ENCODE results near the gene LIPT2.
A peak's percentile ranks its signal among the peaks of the same experiment; 100 is the strongest.

Gene LIPT2

DNA sequence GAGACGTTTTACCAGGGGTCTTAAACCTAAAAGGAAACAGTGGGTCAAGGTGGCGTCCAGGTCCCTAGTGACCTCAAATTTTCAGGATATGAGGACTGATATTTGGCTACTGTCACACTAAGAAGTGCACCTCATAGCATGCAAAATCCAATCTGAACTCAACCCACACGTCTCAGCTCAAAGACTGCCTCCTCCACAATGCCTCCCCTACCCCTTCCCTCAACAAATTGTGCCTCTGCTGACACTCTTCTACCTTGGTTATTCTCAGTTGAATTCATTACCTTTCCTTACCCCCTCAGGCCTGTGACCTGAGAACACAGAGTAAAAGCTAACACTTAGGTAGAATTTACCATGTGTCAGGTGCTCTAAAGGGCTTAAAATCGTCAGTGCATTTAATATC, 12.4 kb upstream of the LIPT2 start:
- H3K27ac ChIP-seq (ENCODE audit: insufficient read depth, low read length, poor library complexity, severe bottlenecking) = no peak overlapping the region
- no peak for DNase-seq

DNA sequence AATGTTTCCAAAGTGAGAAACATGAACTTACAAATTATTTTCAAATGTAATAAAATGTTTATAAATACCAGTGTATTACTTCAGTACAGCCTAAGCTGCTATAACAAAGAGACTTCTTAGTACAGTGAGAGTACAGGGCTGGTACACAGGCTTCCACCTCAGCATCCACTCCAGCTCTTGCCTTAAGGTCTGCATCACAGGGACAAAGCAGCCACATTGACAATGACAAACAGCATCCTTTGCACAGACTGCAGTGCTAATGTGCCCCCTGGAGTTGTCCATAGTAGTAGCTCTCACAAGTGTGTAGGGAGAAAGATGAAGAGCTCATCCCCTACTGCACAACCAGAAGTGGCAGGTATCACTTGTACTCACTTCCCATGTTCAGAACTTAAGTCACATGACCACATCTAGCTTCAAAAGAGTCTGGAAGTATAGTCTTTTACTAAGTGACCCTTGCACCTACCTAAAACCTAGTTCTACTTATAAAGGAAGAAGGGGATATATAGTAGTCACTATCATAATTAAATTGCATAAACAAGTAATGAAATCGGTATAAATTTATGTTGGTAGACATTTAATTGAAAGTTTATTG, 10.7 kb upstream of the LIPT2 start:
- DNase-seq = no peak
- no peaks in the 10 kb centered on the region for H3K27me3 ChIP-seq (replicated peaks; ENCODE audit: control insufficient read depth, insufficient read depth, low read length, poor library complexity, severe bottlenecking)
- no peaks in the 10 kb centered on the region for H3K4me1 ChIP-seq (ENCODE audit: control insufficient read depth, insufficient read depth, low read length, poor library complexity, severe bottlenecking)
- no peak overlapping the region for H3K4me3 ChIP-seq (ENCODE audit: insufficient read depth, low read depth, low read length, poor library complexity, severe bottlenecking)
- no peaks in the 10 kb centered on the region for H3K36me3 ChIP-seq (ENCODE audit: control insufficient read depth, insufficient read depth, low read length)
- peaks cover 5% of the 10 kb centered on the region for H3K9me3 ChIP-seq (ENCODE audit: control insufficient read depth, low read length)
- no peak overlapping the region for H3K27ac ChIP-seq (ENCODE audit: insufficient read depth, low read length, poor library complexity, severe bottlenecking)

More for the DNA sequence above, 12.4 kb upstream of the LIPT2 start:
- Histone ChIP-seq H3K4me1 (ENCODE audit: control insufficient read depth, insufficient read depth, low read length, poor library complexity, severe bottlenecking) (no peaks in the 10 kb centered on the region), H3K4me3 (ENCODE audit: insufficient read depth, low read depth, low read length, poor library complexity, severe bottlenecking) (no peak overlapping the region), H3K9me3 (ENCODE audit: control insufficient read depth, low read length) (peaks cover 5% of the 10 kb centered on the region), H3K27me3 (replicated peaks; ENCODE audit: control insufficient read depth, insufficient read depth, low read length, poor library complexity, severe bottlenecking) (no peaks in the 10 kb centered on the region), H3K36me3 (ENCODE audit: control insufficient read depth, insufficient read depth, low read length) (no peaks in the 10 kb centered on the region)

DNA sequence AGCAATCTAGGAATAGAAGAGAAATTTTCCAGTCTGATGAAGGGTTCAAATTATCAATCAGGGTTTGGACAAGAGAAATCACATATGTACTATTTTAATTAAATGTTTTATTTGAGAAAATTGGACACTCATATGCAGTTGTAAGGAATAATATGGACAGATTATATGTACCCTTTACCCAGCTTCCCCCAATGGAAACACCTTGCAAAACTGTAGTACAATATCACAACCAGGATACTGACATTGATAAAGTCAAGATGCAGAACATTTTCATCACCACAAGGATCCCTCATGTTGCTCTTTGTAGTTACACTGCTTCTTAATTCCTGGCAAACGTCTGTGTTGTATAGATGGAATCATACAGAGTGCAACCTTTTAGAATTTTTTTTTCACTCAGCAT, 1.4 kb upstream of the LIPT2 start:
- peaks cover 6% of the 10 kb centered on the region for H3K4me1 ChIP-seq (ENCODE audit: control insufficient read depth, insufficient read depth, low read length, poor library complexity, severe bottlenecking)
- H3K27ac ChIP-seq (ENCODE audit: insufficient read depth, low read length, poor library complexity, severe bottlenecking) = no peak overlapping the region
- no peaks in the 10 kb centered on the region for H3K27me3 ChIP-seq (replicated peaks; ENCODE audit: control insufficient read depth, insufficient read depth, low read length, poor library complexity, severe bottlenecking)
- no peaks in the 10 kb centered on the region for H3K36me3 ChIP-seq (ENCODE audit: control insufficient read depth, insufficient read depth, low read length)
- no peak overlapping the region for H3K4me3 ChIP-seq (ENCODE audit: insufficient read depth, low read depth, low read length, poor library complexity, severe bottlenecking)
- no peaks in the 10 kb centered on the region for H3K9me3 ChIP-seq (ENCODE audit: control insufficient read depth, low read length)
- DNase-seq = no peak

DNA sequence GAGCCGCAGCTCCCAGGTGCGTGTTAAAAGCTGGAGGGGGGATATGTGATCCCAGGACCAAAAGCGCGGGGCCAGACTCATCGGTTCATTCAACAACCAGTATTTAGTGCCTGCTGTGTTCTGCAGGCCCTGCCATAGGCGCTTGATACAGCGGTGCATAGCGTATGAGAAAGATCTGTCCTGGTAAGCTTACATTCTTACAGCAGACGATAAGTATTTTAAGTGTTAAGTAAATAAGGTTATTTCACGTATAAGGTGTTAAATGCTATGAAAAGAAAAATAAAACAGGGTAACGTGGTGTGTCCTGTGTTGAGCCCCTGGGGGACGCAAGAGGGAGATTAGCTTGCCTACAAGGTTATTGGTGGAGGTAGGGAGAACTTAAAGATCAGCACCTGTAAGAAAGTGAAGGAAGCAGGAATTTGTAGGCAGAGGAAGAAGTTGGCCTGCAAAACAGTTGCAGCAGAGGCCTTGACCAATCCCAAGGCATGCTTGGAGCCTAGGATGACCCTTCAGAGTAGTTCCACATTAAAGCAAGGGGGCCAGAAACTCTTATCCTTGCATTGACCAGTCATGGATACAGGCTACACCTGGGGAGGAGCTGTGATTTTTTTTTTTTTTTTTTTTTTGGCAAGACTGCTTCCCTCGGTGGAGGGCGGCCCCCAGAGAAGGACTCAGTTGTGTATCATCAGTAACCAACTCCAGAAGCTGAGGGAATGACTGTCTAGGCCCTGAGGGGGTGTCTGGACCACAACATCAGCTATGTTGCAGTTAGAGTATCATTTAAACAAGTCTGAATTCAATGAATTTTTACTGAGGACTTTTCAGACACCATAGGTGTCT, 487 bp upstream of the LIPT2 start:
- no peaks in the 10 kb centered on the region for H3K36me3 ChIP-seq (ENCODE audit: control insufficient read depth, insufficient read depth, low read length)
- H3K27ac ChIP-seq (ENCODE audit: insufficient read depth, low read length, poor library complexity, severe bottlenecking) = peak overlapping the region; percentile 92
- H3K4me3 ChIP-seq (ENCODE audit: insufficient read depth, low read depth, low read length, poor library complexity, severe bottlenecking) = peak overlapping the region; percentile 84
- no peak for DNase-seq
- H3K9me3 ChIP-seq (ENCODE audit: control insufficient read depth, low read length) = no peaks in the 10 kb centered on the region
- H3K4me1 ChIP-seq (ENCODE audit: control insufficient read depth, insufficient read depth, low read length, poor library complexity, severe bottlenecking) = peaks cover 6% of the 10 kb centered on the region
- no peaks in the 10 kb centered on the region for H3K27me3 ChIP-seq (replicated peaks; ENCODE audit: control insufficient read depth, insufficient read depth, low read length, poor library complexity, severe bottlenecking)

DNA sequence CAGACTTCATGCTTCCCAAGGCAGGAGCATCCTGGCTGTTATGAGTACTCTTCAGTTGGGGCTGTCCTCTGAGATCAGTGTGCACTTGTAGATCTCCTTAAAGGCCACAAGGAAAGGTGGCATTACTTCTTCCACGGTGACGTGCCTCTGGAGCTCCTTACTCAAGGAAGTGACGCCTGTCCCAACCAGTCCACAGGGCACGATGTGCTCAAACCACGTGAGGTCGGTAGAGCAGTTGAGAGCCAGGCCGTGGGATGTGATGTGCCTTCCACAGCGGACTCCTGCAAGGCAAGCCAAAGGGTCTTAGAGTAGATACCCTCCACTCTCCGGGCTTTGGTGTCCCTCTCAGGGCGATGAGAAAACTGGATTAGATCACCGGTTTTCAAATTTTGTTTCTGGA, 1.4 kb downstream of the LIPT2 start:
- Histone ChIP-seq H3K27ac (ENCODE audit: insufficient read depth, low read length, poor library complexity, severe bottlenecking) (no peak overlapping the region), H3K4me3 (ENCODE audit: insufficient read depth, low read depth, low read length, poor library complexity, severe bottlenecking) (no peak overlapping the region)
- DNase-seq = no peak

DNA sequence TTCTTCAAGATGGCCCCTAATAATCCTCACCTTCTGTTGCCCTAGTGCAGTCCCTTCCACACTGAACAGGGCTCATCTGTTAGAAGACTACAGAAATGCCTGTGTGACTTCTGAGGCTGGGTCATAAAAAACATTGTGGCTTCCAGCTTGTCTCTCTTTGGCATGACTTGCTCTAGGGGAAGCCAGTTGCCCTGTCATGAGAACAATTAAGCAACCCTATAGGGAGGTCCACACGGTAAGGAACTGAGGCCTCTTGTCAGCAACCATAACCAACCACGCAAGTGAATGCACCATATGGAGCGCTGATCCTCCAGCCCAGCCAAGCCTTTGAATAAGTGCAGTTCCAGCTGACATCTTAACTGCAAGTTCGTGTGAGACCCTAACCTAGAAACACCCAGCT, 2.6 kb downstream of the LIPT2 start:
- H3K27me3 ChIP-seq (replicated peaks; ENCODE audit: control insufficient read depth, insufficient read depth, low read length, poor library complexity, severe bottlenecking) = no peaks in the 10 kb centered on the region
- H3K36me3 ChIP-seq (ENCODE audit: control insufficient read depth, insufficient read depth, low read length) = no peaks in the 10 kb centered on the region
- H3K9me3 ChIP-seq (ENCODE audit: control insufficient read depth, low read length) = no peaks in the 10 kb centered on the region
- DNase-seq = no peak
- H3K27ac ChIP-seq (ENCODE audit: insufficient read depth, low read length, poor library complexity, severe bottlenecking) = no peak overlapping the region
- H3K4me1 ChIP-seq (ENCODE audit: control insufficient read depth, insufficient read depth, low read length, poor library complexity, severe bottlenecking) = peaks cover 6% of the 10 kb centered on the region
- no peak overlapping the region for H3K4me3 ChIP-seq (ENCODE audit: insufficient read depth, low read depth, low read length, poor library complexity, severe bottlenecking)

More for the DNA sequence above, 1.4 kb downstream of the LIPT2 start:
- Histone ChIP-seq H3K9me3 (ENCODE audit: control insufficient read depth, low read length) (no peaks in the 10 kb centered on the region), H3K27me3 (replicated peaks; ENCODE audit: control insufficient read depth, insufficient read depth, low read length, poor library complexity, severe bottlenecking) (no peaks in the 10 kb centered on the region), H3K36me3 (ENCODE audit: control insufficient read depth, insufficient read depth, low read length) (no peaks in the 10 kb centered on the region), H3K4me1 (ENCODE audit: control insufficient read depth, insufficient read depth, low read length, poor library complexity, severe bottlenecking) (peaks cover 6% of the 10 kb centered on the region)

DNA sequence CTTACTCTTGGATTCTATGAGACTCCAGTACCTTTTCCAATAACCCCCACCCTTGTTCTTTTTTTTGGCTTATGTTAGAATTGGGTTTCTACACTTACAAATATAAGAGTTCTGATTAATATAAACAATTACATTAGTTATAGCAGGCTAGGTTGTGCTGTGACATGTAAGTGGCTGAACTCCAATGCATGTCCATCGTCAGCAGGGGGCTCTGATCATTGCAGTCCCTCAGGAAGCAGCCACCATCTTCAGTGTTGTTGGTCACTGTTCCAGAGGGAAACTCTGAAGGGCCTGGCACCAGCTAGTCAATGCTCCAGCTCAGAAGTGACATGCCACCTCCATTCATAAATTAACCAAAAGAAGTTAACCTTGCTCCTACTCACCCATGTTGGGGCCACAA, 5.6 kb downstream of the LIPT2 start:
- H3K36me3 ChIP-seq (ENCODE audit: control insufficient read depth, insufficient read depth, low read length) = no peaks in the 10 kb centered on the region
- no peak for DNase-seq
- H3K4me3 ChIP-seq (ENCODE audit: insufficient read depth, low read depth, low read length, poor library complexity, severe bottlenecking) = no peak overlapping the region
- no peaks in the 10 kb centered on the region for H3K27me3 ChIP-seq (replicated peaks; ENCODE audit: control insufficient read depth, insufficient read depth, low read length, poor library complexity, severe bottlenecking)
- H3K9me3 ChIP-seq (ENCODE audit: control insufficient read depth, low read length) = no peaks in the 10 kb centered on the region
- no peak overlapping the region for H3K27ac ChIP-seq (ENCODE audit: insufficient read depth, low read length, poor library complexity, severe bottlenecking)
- no peaks in the 10 kb centered on the region for H3K4me1 ChIP-seq (ENCODE audit: control insufficient read depth, insufficient read depth, low read length, poor library complexity, severe bottlenecking)

DNA sequence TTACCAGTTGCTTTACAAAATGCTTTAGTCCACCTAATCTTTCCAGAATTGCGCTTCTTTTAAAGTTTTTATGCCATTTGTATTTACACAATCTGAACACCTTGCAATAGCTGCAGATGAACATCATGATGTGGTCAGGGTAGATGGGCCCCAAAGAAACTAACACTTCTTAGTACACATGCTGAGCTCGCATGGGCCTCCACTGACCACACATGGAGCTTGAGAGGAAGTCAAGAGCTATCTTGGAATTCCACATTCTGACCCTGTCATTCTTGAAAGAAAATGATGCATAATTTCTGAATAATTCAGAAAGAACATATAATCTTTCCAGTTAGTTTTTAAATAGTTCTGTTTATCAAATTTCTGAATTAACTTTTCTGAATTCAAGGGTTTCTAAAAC, 7.7 kb downstream of the LIPT2 start:
- no peak overlapping the region for H3K27ac ChIP-seq (ENCODE audit: insufficient read depth, low read length, poor library complexity, severe bottlenecking)
- no peak overlapping the region for H3K4me3 ChIP-seq (ENCODE audit: insufficient read depth, low read depth, low read length, poor library complexity, severe bottlenecking)
- no peaks in the 10 kb centered on the region for H3K4me1 ChIP-seq (ENCODE audit: control insufficient read depth, insufficient read depth, low read length, poor library complexity, severe bottlenecking)
- H3K36me3 ChIP-seq (ENCODE audit: control insufficient read depth, insufficient read depth, low read length) = no peaks in the 10 kb centered on the region
- no peaks in the 10 kb centered on the region for H3K27me3 ChIP-seq (replicated peaks; ENCODE audit: control insufficient read depth, insufficient read depth, low read length, poor library complexity, severe bottlenecking)
- no peak for DNase-seq
- H3K9me3 ChIP-seq (ENCODE audit: control insufficient read depth, low read length) = no peaks in the 10 kb centered on the region

DNA sequence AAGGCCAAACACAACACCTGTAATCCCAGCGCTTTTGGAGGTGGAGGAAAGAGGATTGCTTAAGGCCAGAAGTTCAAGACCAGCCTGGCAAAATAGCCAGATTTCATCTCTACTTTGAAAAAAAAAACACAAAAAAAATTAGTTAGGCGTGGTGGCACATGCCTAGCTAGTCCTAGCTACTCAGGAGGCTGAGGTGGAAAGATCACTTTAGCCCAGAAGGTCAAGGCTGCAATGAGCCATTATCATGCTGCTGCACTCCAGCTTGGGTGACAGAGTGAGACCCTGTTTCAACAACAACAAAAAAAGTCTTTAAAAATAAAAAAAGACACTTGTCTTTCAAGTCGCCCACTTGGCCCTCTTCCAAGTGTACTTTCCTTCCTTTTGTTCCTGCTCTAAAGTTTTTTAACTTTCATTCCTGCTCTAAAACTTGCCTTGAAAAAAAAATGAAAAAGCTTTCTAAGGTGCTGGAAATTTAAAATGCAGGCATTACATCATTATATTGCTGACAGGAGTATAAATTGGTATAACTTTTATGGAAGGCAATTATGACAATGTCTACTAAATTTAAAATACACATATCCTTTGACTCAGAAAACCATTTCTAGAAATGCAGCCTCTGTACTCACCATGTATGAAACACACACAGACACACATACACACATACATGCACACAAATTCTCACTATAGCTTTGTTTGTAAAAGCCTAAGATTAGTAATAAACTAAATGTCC, 12.7 kb downstream of the LIPT2 start:
- H3K27me3 ChIP-seq (replicated peaks; ENCODE audit: control insufficient read depth, insufficient read depth, low read length, poor library complexity, severe bottlenecking) = no peaks in the 10 kb centered on the region
- no peak overlapping the region for H3K4me3 ChIP-seq (ENCODE audit: insufficient read depth, low read depth, low read length, poor library complexity, severe bottlenecking)
- H3K27ac ChIP-seq (ENCODE audit: insufficient read depth, low read length, poor library complexity, severe bottlenecking) = no peak overlapping the region
- no peaks in the 10 kb centered on the region for H3K9me3 ChIP-seq (ENCODE audit: control insufficient read depth, low read length)
- H3K36me3 ChIP-seq (ENCODE audit: control insufficient read depth, insufficient read depth, low read length) = no peaks in the 10 kb centered on the region
- no peaks in the 10 kb centered on the region for H3K4me1 ChIP-seq (ENCODE audit: control insufficient read depth, insufficient read depth, low read length, poor library complexity, severe bottlenecking)
- DNase-seq = no peak

DNA sequence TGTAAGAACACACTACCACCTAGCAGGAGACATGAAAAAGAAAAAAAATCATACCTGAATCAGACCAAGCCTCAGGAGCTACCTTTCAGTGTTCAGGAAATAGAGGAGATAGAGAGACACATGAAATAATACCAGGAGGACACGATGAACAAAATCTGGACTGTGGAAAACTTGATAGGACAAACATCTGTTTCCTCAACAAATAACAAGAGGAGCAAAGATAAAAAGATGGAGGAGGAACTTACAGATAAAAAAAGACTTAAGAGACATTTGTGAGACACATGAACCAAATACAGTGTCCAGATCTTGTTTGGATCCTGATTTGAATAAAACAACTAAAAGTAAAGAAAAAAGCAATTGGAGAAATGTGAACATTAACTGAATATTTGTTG, 13.8 kb downstream of the LIPT2 start:
- Histone ChIP-seq H3K9me3 (ENCODE audit: control insufficient read depth, low read length) (no peaks in the 10 kb centered on the region), H3K4me1 (ENCODE audit: control insufficient read depth, insufficient read depth, low read length, poor library complexity, severe bottlenecking) (no peaks in the 10 kb centered on the region), H3K27me3 (replicated peaks; ENCODE audit: control insufficient read depth, insufficient read depth, low read length, poor library complexity, severe bottlenecking) (no peaks in the 10 kb centered on the region), H3K27ac (ENCODE audit: insufficient read depth, low read length, poor library complexity, severe bottlenecking) (no peak overlapping the region), H3K36me3 (ENCODE audit: control insufficient read depth, insufficient read depth, low read length) (no peaks in the 10 kb centered on the region), H3K4me3 (ENCODE audit: insufficient read depth, low read depth, low read length, poor library complexity, severe bottlenecking) (no peak overlapping the region)
- no peak for DNase-seq

Data from effector memory CD4-positive, alpha-beta T cell (primary cell).